Measurements from ENCODE around the gene NFIA. TPM values are rescaled to one million over a fixed set of nuclear protein-coding genes. Genes with fewer than 3 reads are reported as not detected.
A peak's percentile ranks its signal among the peaks of the same experiment; 100 is the strongest.
"Not testable (repeated sequence)": the region's sequence is repeated elsewhere in the genome, so short reads cannot be mapped to it uniquely, and the experiment has no call there.

The NFIA gene
- total and polyA plus RNA-seq, 12 donors: 15.6 to 109 (median 66.3) TPM

- WGBS, 4 donors: 94 to 98% (median 97%) methylated on average over 4 of the region's 4 CpGs
Observed at GRCh38 chr1:61070054-61070453, 12.3 kb upstream of the NFIA start.

GRCh38 chr1:61071205-61072130 lies 10.9 kb upstream of the NFIA start:
- Histone ChIP-seq H3K27me3 (no peaks in the 10 kb centered on the region), H3K36me3 (replicated peaks in 1 of 2) (no peaks in the 10 kb centered on the region), H3K4me3 (no peak overlapping the region), H3K9me3 (replicated peaks in 1 of 3) (no peaks in the 10 kb centered on the region), H3K4me1 (replicated peaks in 1 of 2) (peaks cover 13% of the 10 kb centered on the region in 2 donors), H3K27ac (no peak overlapping the region)
- no peak for DNase-seq
- TF ChIP-seq POLR2A (IDR thresholded peaks at IDR 0.05): no peak
- TF ChIP-seq, protein P1, sequence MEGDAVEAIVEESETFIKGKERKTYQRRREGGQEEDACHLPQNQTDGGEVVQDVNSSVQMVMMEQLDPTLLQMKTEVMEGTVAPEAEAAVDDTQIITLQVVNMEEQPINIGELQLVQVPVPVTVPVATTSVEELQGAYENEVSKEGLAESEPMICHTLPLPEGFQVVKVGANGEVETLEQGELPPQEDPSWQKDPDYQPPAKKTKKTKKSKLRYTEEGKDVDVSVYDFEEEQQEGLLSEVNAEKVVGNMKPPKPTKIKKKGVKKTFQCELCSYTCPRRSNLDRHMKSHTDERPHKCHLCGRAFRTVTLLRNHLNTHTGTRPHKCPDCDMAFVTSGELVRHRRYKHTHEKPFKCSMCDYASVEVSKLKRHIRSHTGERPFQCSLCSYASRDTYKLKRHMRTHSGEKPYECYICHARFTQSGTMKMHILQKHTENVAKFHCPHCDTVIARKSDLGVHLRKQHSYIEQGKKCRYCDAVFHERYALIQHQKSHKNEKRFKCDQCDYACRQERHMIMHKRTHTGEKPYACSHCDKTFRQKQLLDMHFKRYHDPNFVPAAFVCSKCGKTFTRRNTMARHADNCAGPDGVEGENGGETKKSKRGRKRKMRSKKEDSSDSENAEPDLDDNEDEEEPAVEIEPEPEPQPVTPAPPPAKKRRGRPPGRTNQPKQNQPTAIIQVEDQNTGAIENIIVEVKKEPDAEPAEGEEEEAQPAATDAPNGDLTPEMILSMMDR (IDR thresholded peaks at IDR 0.05): no peak
- 84 to 91% (median 87%) methylated on average over 6 of the region's 6 CpGs for WGBS, 4 donors
- intact Hi-C loops (cut with DNase I): no loop called here

More at GRCh38 chr1:61070054-61070453, 12.3 kb upstream of the NFIA start:
- intact Hi-C loops (cut with DNase I): no loop called here
- Histone ChIP-seq H3K27me3 (no peaks in the 10 kb centered on the region), H3K36me3 (replicated peaks in 1 of 2) (no peaks in the 10 kb centered on the region), H3K9me3 (replicated peaks in 1 of 3) (no peaks in the 10 kb centered on the region), H3K4me3 (no peak overlapping the region), H3K27ac (no peak overlapping the region), H3K4me1 (replicated peaks in 1 of 2) (no peaks in the 10 kb centered on the region)
- TF ChIP-seq POLR2A (IDR thresholded peaks at IDR 0.05): no peak
- TF ChIP-seq, protein P1 (IDR thresholded peaks at IDR 0.05): no peak
- no peak for DNase-seq

DNA sequence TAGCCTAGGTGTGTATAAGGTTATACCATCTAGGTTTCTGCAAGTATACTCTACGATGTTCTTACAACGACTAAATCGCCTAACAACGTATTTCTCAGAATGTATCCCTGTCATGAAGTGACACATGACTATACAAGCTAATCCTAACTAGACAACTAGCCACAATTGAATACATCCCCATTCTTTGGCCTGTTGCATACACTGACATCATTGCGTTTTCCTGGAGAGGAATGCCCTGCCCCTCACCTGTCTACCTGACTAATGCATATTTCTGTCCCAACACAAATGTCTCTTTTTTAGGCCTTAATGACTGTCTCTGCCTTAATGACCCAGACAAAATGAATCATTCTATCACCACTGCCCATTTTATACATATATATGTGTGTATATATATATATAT lies 8.5 kb upstream of the NFIA start:
- TF ChIP-seq POLR2A (IDR thresholded peaks at IDR 0.05): no peak
- TF ChIP-seq, protein P1 (IDR thresholded peaks at IDR 0.05): no peak
- Histone ChIP-seq H3K36me3 (replicated peaks in 1 of 2) (no peaks in the 10 kb centered on the region), H3K4me1 (replicated peaks in 1 of 2) (peaks cover 19 to 23% of the 10 kb centered on the region in 2 donors), H3K27ac (no peak overlapping the region), H3K27me3 (no peaks in the 10 kb centered on the region), H3K9me3 (replicated peaks in 1 of 3) (no peaks in the 10 kb centered on the region), H3K4me3 (no peak overlapping the region)
- intact Hi-C loops (cut with DNase I): no loop called here
- WGBS, 4 donors: 96 to 98% (median 97%) methylated on average over 5 of the region's 5 CpGs
- DNase-seq: no peak

GRCh38 chr1:61075833-61076232 lies 6.5 kb upstream of the NFIA start:
- 57 to 66% (median 59%) methylated on average over 16 of the region's 16 CpGs for WGBS, 4 donors
- Histone ChIP-seq H3K4me1 (replicated peaks in 1 of 2) (peaks cover 37 to 43% of the 10 kb centered on the region in 2 donors), H3K4me3 (peak overlapping the region in 1 of 4 donors; percentile 67), H3K27ac (peak overlapping the region in 4 of 5 donors; percentile 73 to 98 (median 96))
- H3K9me3 ChIP-seq (replicated peaks in 1 of 3); H3K36me3 ChIP-seq (replicated peaks in 1 of 2); DNase-seq; H3K27me3 ChIP-seq; intact Hi-C loops (cut with DNase I): not testable (repeated sequence)
